ENCODE data around the gene CC2D1A.

DNA sequence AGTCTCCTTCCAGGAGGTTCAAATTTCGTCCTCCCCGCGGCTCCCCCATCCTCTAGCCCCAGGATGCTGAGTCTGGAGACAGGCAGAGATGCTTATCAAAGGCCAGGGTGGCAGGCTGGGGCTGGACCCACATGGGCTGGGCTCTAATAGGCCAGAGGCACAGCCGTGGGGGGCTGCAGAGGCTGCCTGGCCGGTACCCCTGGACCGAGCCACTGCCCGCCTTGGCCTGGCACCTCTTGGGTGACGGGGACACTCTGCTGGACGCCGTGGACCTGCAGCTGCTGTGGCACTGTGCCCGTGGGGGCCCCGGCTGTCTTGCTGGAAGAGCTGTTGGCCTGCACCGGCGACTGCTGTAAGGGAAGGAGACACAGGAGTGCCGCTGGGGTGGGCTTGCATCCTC is 74.3 kb downstream of the CC2D1A start:
- TF ChIP-seq CTCF (IDR thresholded peaks at IDR 0.05): no peak
- TF ChIP-seq EP300 (IDR thresholded peaks at IDR 0.05): no peak

All from tibial nerve (tissue), 4 donors.